Omental fat pad (tissue), 4 donors: ENCODE results near the gene NT5C3B. TPM values are rescaled to one million over a fixed set of nuclear protein-coding genes. Genes with fewer than 3 reads are reported as not detected.

ENCODE experiments used
- ATAC-seq: fragments of 150-250 bp; one replicate; pipeline ENCODE4 v1.9.1; 2016; ENCODE audit warnings: mild to moderate bottlenecking, moderate library complexity; ENCODE audit not compliant: low FRiP score
- DNase-seq: peaks from one replicate; pipeline ENCODE4 v3.0.0-alpha.2; 2019; ENCODE audit warnings: low spot score
- total RNA-seq, 4 donors: library from RNA; depleted of rRNA; stranded (reverse); fragments of >200 nt; gene quantifications; one replicate each; pipeline ENCODE4 v1.1.0, GENCODE V29; 2016
- TF ChIP-seq, protein P1 (sequence below), 3 donors: fragments of 450-650 bp; IDR thresholded peaks; one replicate each; pipeline ENCODE4 v1.5.1; 2016 to 2017; ENCODE audit warnings: antibody characterized with exemption in 3 of 3, mild to moderate bottlenecking in 3 of 3, moderate library complexity in 2 of 3

Gene NT5C3B
- total RNA-seq, 4 donors from 2014 or later = 35.5 to 65.9 (median 42.5) TPM

GRCh38 chr17:41796121-41796895 lies 39.7 kb downstream of the NT5C3B start:
- DNase-seq (no peak), ATAC-seq (no peak)
- TF ChIP-seq, protein P1, sequence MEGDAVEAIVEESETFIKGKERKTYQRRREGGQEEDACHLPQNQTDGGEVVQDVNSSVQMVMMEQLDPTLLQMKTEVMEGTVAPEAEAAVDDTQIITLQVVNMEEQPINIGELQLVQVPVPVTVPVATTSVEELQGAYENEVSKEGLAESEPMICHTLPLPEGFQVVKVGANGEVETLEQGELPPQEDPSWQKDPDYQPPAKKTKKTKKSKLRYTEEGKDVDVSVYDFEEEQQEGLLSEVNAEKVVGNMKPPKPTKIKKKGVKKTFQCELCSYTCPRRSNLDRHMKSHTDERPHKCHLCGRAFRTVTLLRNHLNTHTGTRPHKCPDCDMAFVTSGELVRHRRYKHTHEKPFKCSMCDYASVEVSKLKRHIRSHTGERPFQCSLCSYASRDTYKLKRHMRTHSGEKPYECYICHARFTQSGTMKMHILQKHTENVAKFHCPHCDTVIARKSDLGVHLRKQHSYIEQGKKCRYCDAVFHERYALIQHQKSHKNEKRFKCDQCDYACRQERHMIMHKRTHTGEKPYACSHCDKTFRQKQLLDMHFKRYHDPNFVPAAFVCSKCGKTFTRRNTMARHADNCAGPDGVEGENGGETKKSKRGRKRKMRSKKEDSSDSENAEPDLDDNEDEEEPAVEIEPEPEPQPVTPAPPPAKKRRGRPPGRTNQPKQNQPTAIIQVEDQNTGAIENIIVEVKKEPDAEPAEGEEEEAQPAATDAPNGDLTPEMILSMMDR (IDR thresholded peaks at IDR 0.05) = no peak

DNA sequence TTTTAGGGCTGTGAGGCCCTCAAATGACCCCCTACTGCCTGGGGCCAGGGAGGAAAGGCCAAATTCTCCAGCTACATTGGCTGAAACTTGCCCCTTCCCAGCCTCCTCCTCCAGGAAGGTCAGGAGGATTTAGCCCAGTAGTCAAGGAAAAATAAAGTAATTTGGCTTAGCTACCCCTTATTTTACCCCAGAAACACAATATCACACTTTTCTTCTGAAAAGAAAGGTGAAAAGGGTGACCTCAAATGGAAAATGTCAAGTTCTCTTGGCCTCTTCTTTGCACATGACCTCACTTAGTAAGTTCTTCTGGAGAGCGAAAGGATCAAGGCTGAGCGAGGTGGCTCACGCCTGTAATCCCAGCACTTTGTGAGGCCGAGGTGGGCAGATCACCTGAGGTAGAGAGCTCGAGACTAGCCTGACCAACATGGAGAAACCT lies 41.5 kb downstream of the NT5C3B start:
- TF ChIP-seq, protein P1 (IDR thresholded peaks at IDR 0.05) = no peak
- DNase-seq (no peak), ATAC-seq (no peak)

- TF ChIP-seq, protein P1 (IDR thresholded peaks at IDR 0.05) = no peak
- DNase-seq (no peak), ATAC-seq (peak; percentile 6)
Observed at GRCh38 chr17:41793784-41794539, 42.1 kb downstream of the NT5C3B start.

DNA sequence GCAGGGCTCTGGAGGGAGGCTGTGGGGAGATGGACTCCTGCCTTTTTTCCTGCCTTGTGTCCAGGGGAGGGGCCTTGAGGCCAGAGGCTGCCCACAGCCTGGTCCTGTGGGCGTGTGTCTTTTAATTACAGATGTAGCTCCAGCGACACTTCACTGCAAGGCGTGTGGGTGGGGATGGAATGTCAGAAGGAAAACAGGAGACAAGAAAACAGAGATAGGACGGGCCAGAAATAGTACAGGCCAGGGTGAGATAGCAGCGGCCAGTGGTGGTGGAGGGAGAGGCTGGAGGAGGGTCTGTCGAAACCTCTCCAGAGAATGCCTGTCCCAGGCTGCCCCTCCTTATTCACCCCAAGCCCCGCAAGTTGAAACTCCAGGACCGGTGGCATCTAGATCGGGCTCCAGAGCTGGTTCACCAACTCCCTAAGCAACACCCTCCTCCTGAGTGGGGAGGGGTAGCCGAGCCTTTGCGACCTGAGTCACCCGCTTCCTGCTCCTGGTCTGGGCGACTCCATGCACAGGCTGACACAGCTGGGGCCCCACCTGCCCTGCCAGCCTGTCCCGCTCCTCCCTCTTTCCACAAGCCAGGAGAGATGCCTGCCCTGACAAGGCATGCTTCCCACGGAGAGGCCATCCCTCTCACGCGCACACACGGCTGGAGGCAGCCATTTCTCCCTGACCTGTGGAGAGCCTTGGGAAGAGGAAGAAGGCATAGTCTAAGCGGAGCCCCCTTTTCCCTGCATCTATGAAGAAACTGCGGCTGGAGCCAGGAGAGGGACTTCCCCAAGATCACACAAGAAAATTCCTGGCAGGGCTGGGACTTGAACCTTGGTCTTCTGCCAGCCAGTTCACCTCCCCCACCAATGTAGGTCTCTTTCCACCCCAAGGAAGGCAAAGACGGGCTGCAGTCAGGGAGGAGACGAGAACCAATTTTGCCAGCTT lies 42.9 kb downstream of the NT5C3B start:
- no peak for DNase-seq
- TF ChIP-seq, protein P1 (IDR thresholded peaks at IDR 0.05) = no peak
- peak; percentile 86 for ATAC-seq

DNA sequence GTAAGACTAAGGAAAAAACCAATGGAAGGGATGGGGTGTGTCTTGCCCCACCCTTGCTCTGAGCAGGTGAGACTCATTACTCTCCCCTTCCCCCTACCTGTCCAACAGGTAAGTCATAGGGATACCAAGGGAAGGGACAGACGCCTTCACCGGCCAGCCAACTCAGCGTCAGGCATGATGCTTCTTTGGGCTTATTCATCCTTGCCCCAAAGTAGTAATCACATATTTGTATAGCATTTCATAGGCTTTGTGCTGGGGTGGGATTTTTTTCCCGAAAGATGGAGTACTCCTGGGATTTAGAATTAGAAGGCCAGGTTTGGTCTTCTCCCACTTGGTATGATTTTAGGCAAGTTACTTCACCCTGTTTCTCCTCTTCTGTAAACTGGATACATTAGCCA lies 49.0 kb downstream of the NT5C3B start:
- TF ChIP-seq, protein P1 (IDR thresholded peaks at IDR 0.05) = no peak
- DNase-seq (no peak), ATAC-seq (no peak)

- ATAC-seq (peak; percentile 99), DNase-seq (peak; percentile 99)
- TF ChIP-seq, protein P1 (IDR thresholded peaks at IDR 0.05) = peak in 1 of 3 donors; percentile 33
Observed at GRCh38 chr17:41786227-41787020, 49.6 kb downstream of the NT5C3B start, which contains the start of gene JUP. Gene JUP (minus strand): TSS chr17:41786711. CDS start chr17:41771854, 14,857 bp downstream.
